NT2/D1 (cell line): Measurements from ENCODE around the gene ZNF653.

Source experiments
- SUZ12 ChIP-seq: IDR thresholded peaks from 2 replicates; pipeline ENCODE4 v1.6.1; 2011; ENCODE audit not compliant: insufficient read length, insufficient read depth; ENCODE audit errors: extremely low read depth
- YY1 ChIP-seq: IDR thresholded peaks from 2 replicates; pipeline ENCODE4 v1.6.1; 2011; ENCODE audit not compliant: insufficient read length, insufficient read depth
- ZNF274 ChIP-seq: IDR thresholded peaks from 2 replicates; pipeline ENCODE4 v1.6.1; 2011; ENCODE audit warnings: mild to moderate bottlenecking, low read depth, low read length

- no peak for TF ChIP-seq YY1
- no peak for TF ChIP-seq ZNF274
- no peak for TF ChIP-seq SUZ12
Measured at GRCh38 chr19:11513946-11514345, 8.3 kb upstream of the ZNF653 start.
